DOHH2 (cell line): ENCODE data around the gene MMD.

Experiments
- EZH2phosphoT487 ChIP-seq: fragments of 200-600 bp; sonication (generic); IDR thresholded peaks from 2 replicates; pipeline ENCODE4 v1.6.1; 2017; ENCODE audit warnings: borderline replicate concordance, mild to moderate bottlenecking, antibody characterized with exemption, low read length, moderate library complexity, mixed read lengths
- TF ChIP-seq, protein P1 (sequence below): fragments of 200-600 bp; sonication (generic); IDR thresholded peaks from one replicate; pipeline ENCODE4 v1.5.1; 2014; ENCODE audit warnings: antibody characterized with exemption, mild to moderate bottlenecking, low read depth, low read length; ENCODE audit not compliant: poor library complexity, severe bottlenecking

DNA sequence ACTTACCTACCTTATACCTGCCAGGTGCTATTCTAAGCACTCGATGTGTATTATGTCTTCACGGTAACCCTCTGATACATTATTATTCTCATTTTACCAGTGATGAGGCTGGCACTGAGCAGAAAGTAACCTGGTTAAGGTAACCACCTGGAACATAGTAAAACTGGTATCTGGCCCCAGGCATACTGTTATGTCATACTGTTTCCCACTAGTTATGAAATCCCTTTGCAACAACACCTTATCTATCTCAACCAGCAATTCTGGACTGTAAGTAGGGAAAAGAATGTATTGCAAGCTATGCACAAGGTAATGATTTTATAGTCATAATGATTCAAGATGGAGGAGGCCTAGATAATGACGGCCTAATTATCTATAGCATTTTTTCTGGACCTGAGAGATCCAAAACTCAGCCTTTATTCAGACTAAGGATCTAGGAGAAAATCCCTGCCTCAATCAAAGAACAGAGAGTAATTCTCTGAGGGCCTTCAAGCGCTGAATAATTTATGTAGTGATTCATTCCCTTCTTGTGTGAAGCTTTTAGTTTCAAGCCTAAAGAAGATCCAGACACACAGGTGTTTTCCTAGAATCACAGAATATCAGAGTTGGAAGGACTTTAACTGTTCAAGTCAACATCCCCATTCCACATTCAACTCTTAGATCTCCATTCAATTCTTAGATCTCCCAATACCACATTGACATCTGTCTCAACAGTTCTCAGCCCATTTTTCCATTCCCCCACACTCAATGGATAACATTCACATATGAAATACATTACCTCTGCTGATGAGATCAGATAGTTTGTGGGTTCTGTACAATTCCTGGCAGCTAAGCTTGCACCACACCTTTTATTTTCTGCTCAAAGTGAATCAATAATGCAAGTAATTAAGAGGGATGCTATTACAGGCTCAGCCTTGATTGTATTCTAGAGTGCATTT lies 14.9 kb upstream of the MMD start:
- TF ChIP-seq, protein P1, sequence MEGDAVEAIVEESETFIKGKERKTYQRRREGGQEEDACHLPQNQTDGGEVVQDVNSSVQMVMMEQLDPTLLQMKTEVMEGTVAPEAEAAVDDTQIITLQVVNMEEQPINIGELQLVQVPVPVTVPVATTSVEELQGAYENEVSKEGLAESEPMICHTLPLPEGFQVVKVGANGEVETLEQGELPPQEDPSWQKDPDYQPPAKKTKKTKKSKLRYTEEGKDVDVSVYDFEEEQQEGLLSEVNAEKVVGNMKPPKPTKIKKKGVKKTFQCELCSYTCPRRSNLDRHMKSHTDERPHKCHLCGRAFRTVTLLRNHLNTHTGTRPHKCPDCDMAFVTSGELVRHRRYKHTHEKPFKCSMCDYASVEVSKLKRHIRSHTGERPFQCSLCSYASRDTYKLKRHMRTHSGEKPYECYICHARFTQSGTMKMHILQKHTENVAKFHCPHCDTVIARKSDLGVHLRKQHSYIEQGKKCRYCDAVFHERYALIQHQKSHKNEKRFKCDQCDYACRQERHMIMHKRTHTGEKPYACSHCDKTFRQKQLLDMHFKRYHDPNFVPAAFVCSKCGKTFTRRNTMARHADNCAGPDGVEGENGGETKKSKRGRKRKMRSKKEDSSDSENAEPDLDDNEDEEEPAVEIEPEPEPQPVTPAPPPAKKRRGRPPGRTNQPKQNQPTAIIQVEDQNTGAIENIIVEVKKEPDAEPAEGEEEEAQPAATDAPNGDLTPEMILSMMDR = no peak
- TF ChIP-seq EZH2phosphoT487 = no peak
